ENCODE results near the gene KIF26B.

The KIF26B gene

GRCh38 chr1:245377854-245378253 is 223.1 kb downstream of the KIF26B start:
- TF ChIP-seq CTCF (conservative IDR thresholded peaks at IDR 0.05; ENCODE audit: low read length) (no peak), EZH2phosphoT487 (IDR thresholded peaks at IDR 0.05; ENCODE audit: borderline replicate concordance) (no peak)

DNA sequence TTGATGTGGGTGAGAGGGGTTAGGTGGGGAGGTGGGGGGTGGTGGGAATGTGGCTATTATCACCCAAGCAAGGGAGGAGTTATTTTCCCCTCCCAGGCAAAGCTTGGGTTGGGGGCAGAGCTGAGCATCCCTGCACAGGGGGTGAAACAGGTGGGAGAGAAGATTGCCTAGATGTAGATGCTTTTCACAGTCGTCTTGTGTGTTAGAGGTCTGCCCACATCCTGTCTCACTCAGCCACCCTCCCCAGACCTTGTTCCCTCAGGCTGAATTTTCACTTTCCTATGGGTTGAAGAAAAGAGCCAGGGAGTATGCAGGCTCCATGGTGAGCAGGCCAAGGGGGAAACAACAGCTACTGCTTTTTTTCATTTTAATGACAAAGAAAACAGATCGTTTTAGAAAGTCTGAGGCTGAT is 223.5 kb downstream of the KIF26B start:
- Histone ChIP-seq H3F3A (ENCODE audit: low read depth) (0 out of 2 replicates have a peak, but pooled peaks cover 10% of the 10 kb centered on the region), H3K79me2 (ENCODE audit: insufficient read depth, low read length) (no peaks in the 10 kb centered on the region), H3K9ac (ENCODE audit: low read depth, low read length, poor library complexity, severe bottlenecking) (no peak overlapping the region), H3K27me3 (ENCODE audit: insufficient read depth, low read length, poor library complexity, severe bottlenecking) (no peaks in the 10 kb centered on the region), H3K9me2 (replicated peaks; ENCODE audit: low read depth, low read length) (no peaks in the 10 kb centered on the region), H3K9me3 (ENCODE audit: insufficient read depth, low read depth, low read length) (no peaks in the 10 kb centered on the region), H3K4me1 (ENCODE audit: insufficient read depth, low read length, poor library complexity, severe bottlenecking) (peaks cover 20% of the 10 kb centered on the region), H2AFZ (ENCODE audit: low read length) (no peak overlapping the region), H3K4me2 (ENCODE audit: low read depth, low read length, poor library complexity, severe bottlenecking) (peak overlapping the region; percentile 51), H3K4me3 (ENCODE audit: low read length, poor library complexity, severe bottlenecking) (no peak overlapping the region), H3K36me3 (ENCODE audit: insufficient read depth, low read length) (no peaks in the 10 kb centered on the region), H4K20me1 (ENCODE audit: insufficient read depth, low read length, poor library complexity, severe bottlenecking) (no peaks in the 10 kb centered on the region)
- TF ChIP-seq EZH2phosphoT487 (IDR thresholded peaks at IDR 0.05; ENCODE audit: borderline replicate concordance), result no peak
- no peak for TF ChIP-seq CTCF (conservative IDR thresholded peaks at IDR 0.05; ENCODE audit: low read length)

More at GRCh38 chr1:245377854-245378253, 223.1 kb downstream of the KIF26B start:
- Histone ChIP-seq H2AFZ (ENCODE audit: low read length) (no peak overlapping the region), H3K27me3 (ENCODE audit: insufficient read depth, low read length, poor library complexity, severe bottlenecking) (no peaks in the 10 kb centered on the region), H3K4me1 (ENCODE audit: insufficient read depth, low read length, poor library complexity, severe bottlenecking) (peaks cover 20% of the 10 kb centered on the region), H3K4me3 (ENCODE audit: low read length, poor library complexity, severe bottlenecking) (no peak overlapping the region), H3K9me2 (replicated peaks; ENCODE audit: low read depth, low read length) (no peaks in the 10 kb centered on the region), H3K9ac (ENCODE audit: low read depth, low read length, poor library complexity, severe bottlenecking) (no peak overlapping the region), H3K9me3 (ENCODE audit: insufficient read depth, low read depth, low read length) (no peaks in the 10 kb centered on the region), H3K36me3 (ENCODE audit: insufficient read depth, low read length) (no peaks in the 10 kb centered on the region), H4K20me1 (ENCODE audit: insufficient read depth, low read length, poor library complexity, severe bottlenecking) (no peaks in the 10 kb centered on the region), H3F3A (ENCODE audit: low read depth) (0 out of 2 replicates have a peak, but pooled peaks cover 10% of the 10 kb centered on the region), H3K79me2 (ENCODE audit: insufficient read depth, low read length) (no peaks in the 10 kb centered on the region), H3K4me2 (ENCODE audit: low read depth, low read length, poor library complexity, severe bottlenecking) (peak overlapping the region; percentile 51)

- no peaks in the 10 kb centered on the region for H3K9me3 ChIP-seq (ENCODE audit: insufficient read depth, low read depth, low read length)
- no peaks in the 10 kb centered on the region for H4K20me1 ChIP-seq (ENCODE audit: insufficient read depth, low read length, poor library complexity, severe bottlenecking)
- H3K36me3 ChIP-seq (ENCODE audit: insufficient read depth, low read length), result no peaks in the 10 kb centered on the region
- H3K27me3 ChIP-seq (ENCODE audit: insufficient read depth, low read length, poor library complexity, severe bottlenecking), result no peaks in the 10 kb centered on the region
- H3K4me1 ChIP-seq (ENCODE audit: insufficient read depth, low read length, poor library complexity, severe bottlenecking), result peaks cover 20% of the 10 kb centered on the region
- H2AFZ ChIP-seq (ENCODE audit: low read length), result no peak overlapping the region
- H3F3A ChIP-seq (ENCODE audit: low read depth), result 0 out of 2 replicates have a peak, but pooled peaks cover 10% of the 10 kb centered on the region
- H3K4me2 ChIP-seq (ENCODE audit: low read depth, low read length, poor library complexity, severe bottlenecking), result peak overlapping the region; percentile 51
- no peak for TF ChIP-seq CTCF (conservative IDR thresholded peaks at IDR 0.05; ENCODE audit: low read length)
- TF ChIP-seq EZH2phosphoT487 (IDR thresholded peaks at IDR 0.05; ENCODE audit: borderline replicate concordance), result no peak
- no peaks in the 10 kb centered on the region for H3K79me2 ChIP-seq (ENCODE audit: insufficient read depth, low read length)
- no peak overlapping the region for H3K4me3 ChIP-seq (ENCODE audit: low read length, poor library complexity, severe bottlenecking)
- H3K9ac ChIP-seq (ENCODE audit: low read depth, low read length, poor library complexity, severe bottlenecking), result no peak overlapping the region
- no peaks in the 10 kb centered on the region for H3K9me2 ChIP-seq (replicated peaks; ENCODE audit: low read depth, low read length)
Observed at GRCh38 chr1:245378745-245379144, 224.0 kb downstream of the KIF26B start.

Measured in Loucy (cell line).